ENCODE measurements around the gene ANXA3. TPM values are rescaled to one million over a fixed set of nuclear protein-coding genes. Genes with fewer than 3 reads are reported as not detected.
A peak's percentile ranks its signal among the peaks of the same experiment; 100 is the strongest.

The ANXA3 gene
- total RNA-seq, 1 experiment from 2014 or later, result 12.0 TPM

DNA sequence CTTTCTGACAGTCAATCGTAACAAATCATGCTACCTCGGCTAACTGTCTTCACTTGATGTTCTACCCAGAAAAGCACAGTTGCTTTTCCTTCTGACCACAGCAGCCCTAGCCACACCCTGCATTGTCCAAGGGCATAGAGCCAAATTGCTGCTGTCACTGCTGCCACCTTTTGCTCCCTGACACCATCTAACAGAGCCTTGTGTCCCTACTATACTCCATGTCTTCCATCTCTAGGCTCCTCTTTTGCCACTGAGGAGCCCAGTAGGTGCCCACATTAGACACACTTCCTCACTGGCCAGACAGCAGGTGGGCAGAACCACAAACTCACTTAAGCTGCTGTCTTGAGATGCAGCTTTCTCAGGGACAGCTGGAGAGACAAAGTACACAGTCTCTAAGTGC lies 91.4 kb downstream of the ANXA3 start (continued):
- TF ChIP-seq, protein P1, sequence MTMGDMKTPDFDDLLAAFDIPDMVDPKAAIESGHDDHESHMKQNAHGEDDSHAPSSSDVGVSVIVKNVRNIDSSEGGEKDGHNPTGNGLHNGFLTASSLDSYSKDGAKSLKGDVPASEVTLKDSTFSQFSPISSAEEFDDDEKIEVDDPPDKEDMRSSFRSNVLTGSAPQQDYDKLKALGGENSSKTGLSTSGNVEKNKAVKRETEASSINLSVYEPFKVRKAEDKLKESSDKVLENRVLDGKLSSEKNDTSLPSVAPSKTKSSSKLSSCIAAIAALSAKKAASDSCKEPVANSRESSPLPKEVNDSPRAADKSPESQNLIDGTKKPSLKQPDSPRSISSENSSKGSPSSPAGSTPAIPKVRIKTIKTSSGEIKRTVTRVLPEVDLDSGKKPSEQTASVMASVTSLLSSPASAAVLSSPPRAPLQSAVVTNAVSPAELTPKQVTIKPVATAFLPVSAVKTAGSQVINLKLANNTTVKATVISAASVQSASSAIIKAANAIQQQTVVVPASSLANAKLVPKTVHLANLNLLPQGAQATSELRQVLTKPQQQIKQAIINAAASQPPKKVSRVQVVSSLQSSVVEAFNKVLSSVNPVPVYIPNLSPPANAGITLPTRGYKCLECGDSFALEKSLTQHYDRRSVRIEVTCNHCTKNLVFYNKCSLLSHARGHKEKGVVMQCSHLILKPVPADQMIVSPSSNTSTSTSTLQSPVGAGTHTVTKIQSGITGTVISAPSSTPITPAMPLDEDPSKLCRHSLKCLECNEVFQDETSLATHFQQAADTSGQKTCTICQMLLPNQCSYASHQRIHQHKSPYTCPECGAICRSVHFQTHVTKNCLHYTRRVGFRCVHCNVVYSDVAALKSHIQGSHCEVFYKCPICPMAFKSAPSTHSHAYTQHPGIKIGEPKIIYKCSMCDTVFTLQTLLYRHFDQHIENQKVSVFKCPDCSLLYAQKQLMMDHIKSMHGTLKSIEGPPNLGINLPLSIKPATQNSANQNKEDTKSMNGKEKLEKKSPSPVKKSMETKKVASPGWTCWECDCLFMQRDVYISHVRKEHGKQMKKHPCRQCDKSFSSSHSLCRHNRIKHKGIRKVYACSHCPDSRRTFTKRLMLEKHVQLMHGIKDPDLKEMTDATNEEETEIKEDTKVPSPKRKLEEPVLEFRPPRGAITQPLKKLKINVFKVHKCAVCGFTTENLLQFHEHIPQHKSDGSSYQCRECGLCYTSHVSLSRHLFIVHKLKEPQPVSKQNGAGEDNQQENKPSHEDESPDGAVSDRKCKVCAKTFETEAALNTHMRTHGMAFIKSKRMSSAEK (CRISPR knock-in tag; IDR thresholded peaks at IDR 0.05; ENCODE audit: borderline replicate concordance), result no peak
- TF ChIP-seq ATF1 (CRISPR knock-in tag; IDR thresholded peaks at IDR 0.05), result no peak
- no peak for TF ChIP-seq MYBL2 (CRISPR knock-in tag; IDR thresholded peaks at IDR 0.05)
- no peak for TF ChIP-seq ZNF263 (CRISPR knock-in tag; IDR thresholded peaks at IDR 0.05; ENCODE audit: low read depth)
- TF ChIP-seq, protein P2, sequence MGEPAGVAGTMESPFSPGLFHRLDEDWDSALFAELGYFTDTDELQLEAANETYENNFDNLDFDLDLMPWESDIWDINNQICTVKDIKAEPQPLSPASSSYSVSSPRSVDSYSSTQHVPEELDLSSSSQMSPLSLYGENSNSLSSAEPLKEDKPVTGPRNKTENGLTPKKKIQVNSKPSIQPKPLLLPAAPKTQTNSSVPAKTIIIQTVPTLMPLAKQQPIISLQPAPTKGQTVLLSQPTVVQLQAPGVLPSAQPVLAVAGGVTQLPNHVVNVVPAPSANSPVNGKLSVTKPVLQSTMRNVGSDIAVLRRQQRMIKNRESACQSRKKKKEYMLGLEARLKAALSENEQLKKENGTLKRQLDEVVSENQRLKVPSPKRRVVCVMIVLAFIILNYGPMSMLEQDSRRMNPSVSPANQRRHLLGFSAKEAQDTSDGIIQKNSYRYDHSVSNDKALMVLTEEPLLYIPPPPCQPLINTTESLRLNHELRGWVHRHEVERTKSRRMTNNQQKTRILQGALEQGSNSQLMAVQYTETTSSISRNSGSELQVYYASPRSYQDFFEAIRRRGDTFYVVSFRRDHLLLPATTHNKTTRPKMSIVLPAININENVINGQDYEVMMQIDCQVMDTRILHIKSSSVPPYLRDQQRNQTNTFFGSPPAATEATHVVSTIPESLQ (CRISPR knock-in tag; IDR thresholded peaks at IDR 0.05), result no peak
- TF ChIP-seq CREB1 (CRISPR knock-in tag; IDR thresholded peaks at IDR 0.05), result no peak

DNA sequence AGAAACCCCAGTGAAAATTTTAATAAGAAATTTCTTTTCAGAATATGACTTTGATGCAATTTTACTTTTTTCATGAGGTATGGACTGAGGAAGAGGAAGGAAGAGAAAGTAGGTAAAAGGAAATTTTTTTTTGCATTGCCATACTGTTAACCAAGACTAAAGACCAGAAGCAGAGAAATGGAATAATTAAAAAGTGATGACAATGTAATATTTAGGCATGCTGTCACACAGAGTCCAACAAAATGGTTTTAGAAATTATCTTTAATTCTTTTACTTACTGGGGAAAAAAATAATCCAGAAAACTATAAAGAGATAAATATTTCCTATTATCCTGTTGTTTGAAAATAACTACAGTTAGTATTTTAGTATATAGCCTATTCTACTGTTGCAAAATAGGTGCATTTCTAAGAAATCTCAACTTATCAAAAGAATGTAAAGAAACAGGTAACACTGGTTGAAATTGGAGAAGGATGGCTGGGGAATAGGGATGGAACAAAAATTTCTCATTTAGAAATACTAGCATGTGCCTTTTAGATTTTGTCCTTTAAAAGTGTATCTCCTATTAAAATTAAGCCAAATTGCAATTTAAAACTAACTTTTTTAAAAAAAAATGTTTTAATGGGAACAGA lies 92.6 kb downstream of the ANXA3 start:
- Mint-ChIP-seq H3K4me1 (peaks cover 9% of the 10 kb centered on the region), H3K9me3 (no peaks in the 10 kb centered on the region), H3K36me3 (no peaks in the 10 kb centered on the region), H3K27me3 (ENCODE audit: low read depth) (no peaks in the 10 kb centered on the region), H3K27ac (no peak overlapping the region), H3K4me3 (no peak overlapping the region)
- ATAC-seq (no peak), DNase-seq (ENCODE audit: low spot score) (no peak)
- no peak for TF ChIP-seq SP1 (CRISPR knock-in tag; conservative IDR thresholded peaks at IDR 0.05)
- no peak for TF ChIP-seq FOXP1 (CRISPR knock-in tag; IDR thresholded peaks at IDR 0.05; ENCODE audit: borderline replicate concordance)
- TF ChIP-seq IRF2 (CRISPR knock-in tag; IDR thresholded peaks at IDR 0.05; ENCODE audit: borderline replicate concordance, low read depth), result no peak
- TF ChIP-seq, protein P3, sequence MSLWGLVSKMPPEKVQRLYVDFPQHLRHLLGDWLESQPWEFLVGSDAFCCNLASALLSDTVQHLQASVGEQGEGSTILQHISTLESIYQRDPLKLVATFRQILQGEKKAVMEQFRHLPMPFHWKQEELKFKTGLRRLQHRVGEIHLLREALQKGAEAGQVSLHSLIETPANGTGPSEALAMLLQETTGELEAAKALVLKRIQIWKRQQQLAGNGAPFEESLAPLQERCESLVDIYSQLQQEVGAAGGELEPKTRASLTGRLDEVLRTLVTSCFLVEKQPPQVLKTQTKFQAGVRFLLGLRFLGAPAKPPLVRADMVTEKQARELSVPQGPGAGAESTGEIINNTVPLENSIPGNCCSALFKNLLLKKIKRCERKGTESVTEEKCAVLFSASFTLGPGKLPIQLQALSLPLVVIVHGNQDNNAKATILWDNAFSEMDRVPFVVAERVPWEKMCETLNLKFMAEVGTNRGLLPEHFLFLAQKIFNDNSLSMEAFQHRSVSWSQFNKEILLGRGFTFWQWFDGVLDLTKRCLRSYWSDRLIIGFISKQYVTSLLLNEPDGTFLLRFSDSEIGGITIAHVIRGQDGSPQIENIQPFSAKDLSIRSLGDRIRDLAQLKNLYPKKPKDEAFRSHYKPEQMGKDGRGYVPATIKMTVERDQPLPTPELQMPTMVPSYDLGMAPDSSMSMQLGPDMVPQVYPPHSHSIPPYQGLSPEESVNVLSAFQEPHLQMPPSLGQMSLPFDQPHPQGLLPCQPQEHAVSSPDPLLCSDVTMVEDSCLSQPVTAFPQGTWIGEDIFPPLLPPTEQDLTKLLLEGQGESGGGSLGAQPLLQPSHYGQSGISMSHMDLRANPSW (CRISPR knock-in tag; conservative IDR thresholded peaks at IDR 0.05; ENCODE audit: low read depth), result no peak
- TF ChIP-seq OVOL2 (CRISPR knock-in tag; IDR thresholded peaks at IDR 0.05; ENCODE audit: borderline replicate concordance), result no peak
- no peak for TF ChIP-seq ZNF416 (CRISPR knock-in tag; IDR thresholded peaks at IDR 0.05)
- ChIA-PET POLR2A (no interaction called here), CTCF (interaction anchor here (0.5 to 1.3 kb wide), 14 partner anchors 9 to 837 kb away, joined by 3 to 6 read pairs (median 3); no protein-coding TSS in a partner anchor)

DNA sequence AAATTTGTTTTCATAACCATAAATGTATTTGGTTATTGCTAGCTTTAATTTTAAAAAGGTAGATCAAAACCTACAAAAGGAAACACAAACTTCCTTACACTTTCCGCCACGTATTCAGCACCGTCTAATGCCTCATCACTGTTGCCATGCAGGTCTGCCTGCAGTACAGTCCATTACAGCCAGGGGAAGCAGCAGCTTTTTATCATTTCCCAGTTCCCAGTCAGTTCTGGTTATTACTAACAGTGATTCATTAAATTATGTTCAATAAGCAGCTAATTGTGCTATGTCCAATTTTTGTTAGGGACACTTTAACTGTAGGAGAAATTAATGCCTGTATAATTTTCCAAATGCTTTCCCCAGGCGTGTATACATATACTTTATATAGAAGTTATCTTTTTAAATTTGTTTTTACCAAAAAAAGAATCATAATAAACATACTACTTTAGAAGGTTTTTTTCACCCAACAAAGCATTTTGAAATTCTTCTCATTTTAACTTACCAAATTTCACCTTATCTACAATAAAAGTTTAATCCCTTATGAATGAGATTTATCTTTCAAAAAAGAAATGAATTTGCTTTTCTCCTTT lies 93.3 kb downstream of the ANXA3 start:
- Mint-ChIP-seq H3K9me3 (no peaks in the 10 kb centered on the region), H3K36me3 (no peaks in the 10 kb centered on the region), H3K4me3 (no peak overlapping the region), H3K27me3 (ENCODE audit: low read depth) (no peaks in the 10 kb centered on the region), H3K27ac (no peak overlapping the region), H3K4me1 (peaks cover 9% of the 10 kb centered on the region)
- DNase-seq (ENCODE audit: low spot score), result peak; percentile 43
- CTCF ChIA-PET, result interaction anchor here (0.5 to 1.3 kb wide), 16 partner anchors 9 to 838 kb away, joined by 3 to 6 read pairs (median 3); no protein-coding TSS in a partner anchor
- TF ChIP-seq, protein P4, sequence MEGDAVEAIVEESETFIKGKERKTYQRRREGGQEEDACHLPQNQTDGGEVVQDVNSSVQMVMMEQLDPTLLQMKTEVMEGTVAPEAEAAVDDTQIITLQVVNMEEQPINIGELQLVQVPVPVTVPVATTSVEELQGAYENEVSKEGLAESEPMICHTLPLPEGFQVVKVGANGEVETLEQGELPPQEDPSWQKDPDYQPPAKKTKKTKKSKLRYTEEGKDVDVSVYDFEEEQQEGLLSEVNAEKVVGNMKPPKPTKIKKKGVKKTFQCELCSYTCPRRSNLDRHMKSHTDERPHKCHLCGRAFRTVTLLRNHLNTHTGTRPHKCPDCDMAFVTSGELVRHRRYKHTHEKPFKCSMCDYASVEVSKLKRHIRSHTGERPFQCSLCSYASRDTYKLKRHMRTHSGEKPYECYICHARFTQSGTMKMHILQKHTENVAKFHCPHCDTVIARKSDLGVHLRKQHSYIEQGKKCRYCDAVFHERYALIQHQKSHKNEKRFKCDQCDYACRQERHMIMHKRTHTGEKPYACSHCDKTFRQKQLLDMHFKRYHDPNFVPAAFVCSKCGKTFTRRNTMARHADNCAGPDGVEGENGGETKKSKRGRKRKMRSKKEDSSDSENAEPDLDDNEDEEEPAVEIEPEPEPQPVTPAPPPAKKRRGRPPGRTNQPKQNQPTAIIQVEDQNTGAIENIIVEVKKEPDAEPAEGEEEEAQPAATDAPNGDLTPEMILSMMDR (IDR thresholded peaks at IDR 0.05), result peak; percentile 60
- TF ChIP-seq, protein P5, sequence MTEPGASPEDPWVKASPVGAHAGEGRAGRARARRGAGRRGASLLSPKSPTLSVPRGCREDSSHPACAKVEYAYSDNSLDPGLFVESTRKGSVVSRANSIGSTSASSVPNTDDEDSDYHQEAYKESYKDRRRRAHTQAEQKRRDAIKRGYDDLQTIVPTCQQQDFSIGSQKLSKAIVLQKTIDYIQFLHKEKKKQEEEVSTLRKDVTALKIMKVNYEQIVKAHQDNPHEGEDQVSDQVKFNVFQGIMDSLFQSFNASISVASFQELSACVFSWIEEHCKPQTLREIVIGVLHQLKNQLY (CRISPR knock-in tag; IDR thresholded peaks at IDR 0.05), result no peak
- POLR2A ChIA-PET, result no interaction called here
- ATAC-seq, result peak; percentile 91
